Subcutaneous adipose tissue (tissue), 4 donors: ENCODE measurements around the gene KCNK3. TPM values are rescaled to one million over a fixed set of nuclear protein-coding genes. Genes with fewer than 3 reads are reported as not detected.

ENCODE experiments used
- total RNA-seq, 4 donors: library from RNA; depleted of rRNA; stranded (reverse); fragments of >200 nt; gene quantifications; one replicate each; pipeline ENCODE4 v1.1.0, GENCODE V29; 2016
- TF ChIP-seq, protein P1 (sequence below): fragments of 450-650 bp; IDR thresholded peaks from one replicate; pipeline ENCODE4 v1.5.1; 2016; ENCODE audit warnings: low read depth, mild to moderate bottlenecking, control low read depth, antibody characterized with exemption, moderate library complexity

The KCNK3 gene
- total RNA-seq, 4 donors from 2014 or later: 1.8 to 5.7 (median 4.5) TPM

DNA sequence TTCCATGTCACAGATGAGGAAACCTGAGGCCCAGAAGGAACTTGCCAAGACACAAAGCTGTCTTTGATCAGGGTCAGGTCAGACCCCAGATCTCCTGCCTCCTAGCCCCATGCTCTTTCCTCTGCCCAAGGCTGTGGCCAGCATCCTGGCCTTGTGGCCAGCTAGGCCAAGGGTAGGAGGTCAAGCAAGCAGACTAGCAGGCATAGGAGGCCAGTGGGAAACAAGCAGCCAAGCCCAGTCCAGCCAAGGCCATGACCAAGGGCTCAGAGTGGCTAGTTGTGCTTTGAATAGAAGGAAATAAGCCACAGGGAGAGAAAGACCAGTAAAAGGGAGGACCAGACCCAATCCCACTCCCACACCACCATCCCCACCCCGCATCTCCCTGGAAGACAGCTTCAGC, 30.4 kb downstream of the KCNK3 start:
- TF ChIP-seq, protein P1, sequence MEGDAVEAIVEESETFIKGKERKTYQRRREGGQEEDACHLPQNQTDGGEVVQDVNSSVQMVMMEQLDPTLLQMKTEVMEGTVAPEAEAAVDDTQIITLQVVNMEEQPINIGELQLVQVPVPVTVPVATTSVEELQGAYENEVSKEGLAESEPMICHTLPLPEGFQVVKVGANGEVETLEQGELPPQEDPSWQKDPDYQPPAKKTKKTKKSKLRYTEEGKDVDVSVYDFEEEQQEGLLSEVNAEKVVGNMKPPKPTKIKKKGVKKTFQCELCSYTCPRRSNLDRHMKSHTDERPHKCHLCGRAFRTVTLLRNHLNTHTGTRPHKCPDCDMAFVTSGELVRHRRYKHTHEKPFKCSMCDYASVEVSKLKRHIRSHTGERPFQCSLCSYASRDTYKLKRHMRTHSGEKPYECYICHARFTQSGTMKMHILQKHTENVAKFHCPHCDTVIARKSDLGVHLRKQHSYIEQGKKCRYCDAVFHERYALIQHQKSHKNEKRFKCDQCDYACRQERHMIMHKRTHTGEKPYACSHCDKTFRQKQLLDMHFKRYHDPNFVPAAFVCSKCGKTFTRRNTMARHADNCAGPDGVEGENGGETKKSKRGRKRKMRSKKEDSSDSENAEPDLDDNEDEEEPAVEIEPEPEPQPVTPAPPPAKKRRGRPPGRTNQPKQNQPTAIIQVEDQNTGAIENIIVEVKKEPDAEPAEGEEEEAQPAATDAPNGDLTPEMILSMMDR: no peak

DNA sequence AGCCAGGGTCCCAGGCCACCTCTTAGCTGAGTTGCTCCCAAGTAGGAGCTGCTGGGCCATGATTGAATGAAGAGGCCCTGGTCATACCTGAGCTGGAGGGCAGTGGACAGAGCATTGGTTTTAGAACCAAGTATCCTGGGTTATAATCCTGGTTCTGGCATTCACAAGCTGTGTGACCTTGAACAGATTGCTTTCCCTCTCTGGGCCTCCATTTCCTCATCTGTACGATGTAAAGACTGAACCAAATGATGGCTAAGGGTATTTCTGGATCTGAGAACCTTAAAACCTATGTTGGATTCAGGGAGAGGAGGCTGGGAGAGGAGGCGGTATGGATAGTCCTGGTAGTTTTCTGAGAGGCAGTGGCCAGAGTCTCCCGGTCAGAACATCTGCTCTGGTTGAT, 31.0 kb downstream of the KCNK3 start:
- TF ChIP-seq, protein P1: no peak

DNA sequence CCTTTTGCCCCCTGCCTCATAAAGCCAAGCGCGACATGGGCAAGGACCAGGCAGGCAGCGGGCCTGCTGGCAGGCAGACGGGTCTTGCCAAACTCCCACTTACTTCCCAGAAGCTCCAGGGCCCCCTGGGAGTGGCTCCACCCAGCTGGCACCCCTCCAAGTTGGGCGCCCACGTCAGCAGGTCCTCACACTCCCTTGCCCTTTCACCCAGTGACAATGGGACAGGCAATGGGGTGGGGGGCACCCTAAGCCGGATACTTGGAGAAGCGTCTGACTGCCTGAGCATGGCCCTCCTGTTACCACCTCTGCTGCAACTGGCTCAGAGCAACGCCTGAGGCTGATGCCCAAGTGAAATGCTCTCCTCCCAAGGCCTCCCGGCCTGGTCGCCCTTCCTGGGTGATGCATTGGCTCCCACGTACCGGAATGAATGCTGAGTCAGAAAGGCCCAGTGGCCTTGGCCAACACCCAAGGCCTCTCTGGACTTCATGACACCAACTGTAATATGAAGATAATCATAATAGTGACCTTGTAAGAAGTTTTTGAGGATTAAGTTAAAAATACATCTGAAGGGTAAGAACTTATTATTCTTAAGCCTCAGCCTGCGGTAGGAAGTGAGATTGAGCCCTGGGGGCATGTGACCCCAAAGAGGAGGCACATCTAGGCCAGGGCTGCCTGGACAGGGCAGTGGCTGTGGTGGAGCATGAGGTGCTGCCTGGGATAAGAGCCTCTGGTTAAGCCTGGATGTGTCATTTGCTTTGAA, 31.6 kb downstream of the KCNK3 start:
- TF ChIP-seq, protein P1: no peak

DNA sequence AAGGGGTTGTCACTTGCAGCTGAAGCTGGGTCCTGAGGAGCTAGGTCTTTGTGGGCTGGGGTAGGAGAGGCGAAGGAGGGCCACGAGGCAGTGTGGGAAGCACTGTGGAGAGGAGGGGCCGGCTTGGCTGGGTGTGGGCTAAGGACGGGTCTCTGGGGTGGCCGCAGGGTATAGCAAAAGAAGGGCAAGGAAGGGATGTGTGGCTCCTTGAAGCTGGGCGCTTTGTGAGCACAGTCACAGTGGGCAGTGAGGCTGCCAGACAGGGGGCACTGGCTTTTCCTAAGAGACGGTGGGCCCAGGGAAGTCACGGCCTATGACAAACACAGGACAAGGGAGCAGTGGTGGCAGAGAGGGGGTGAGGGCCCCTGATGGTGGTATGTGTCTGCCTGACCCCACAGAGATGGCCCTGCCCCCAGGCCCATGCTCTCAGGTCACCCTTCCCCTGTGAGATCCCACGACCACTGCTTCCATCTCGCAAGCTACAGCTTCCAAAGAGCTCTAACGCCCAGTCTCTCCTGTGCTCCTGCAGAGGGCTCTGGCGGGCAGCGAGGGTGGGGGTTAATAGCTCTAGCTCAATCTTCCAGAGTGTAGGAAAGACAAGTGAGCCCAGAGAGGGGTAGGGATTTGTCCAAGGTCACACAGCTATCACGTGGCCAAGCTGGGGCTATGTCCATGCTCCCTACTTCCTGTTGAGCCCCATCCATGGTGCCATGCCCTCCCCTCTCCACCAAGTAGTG, 32.4 kb downstream of the KCNK3 start:
- TF ChIP-seq, protein P1: no peak

DNA sequence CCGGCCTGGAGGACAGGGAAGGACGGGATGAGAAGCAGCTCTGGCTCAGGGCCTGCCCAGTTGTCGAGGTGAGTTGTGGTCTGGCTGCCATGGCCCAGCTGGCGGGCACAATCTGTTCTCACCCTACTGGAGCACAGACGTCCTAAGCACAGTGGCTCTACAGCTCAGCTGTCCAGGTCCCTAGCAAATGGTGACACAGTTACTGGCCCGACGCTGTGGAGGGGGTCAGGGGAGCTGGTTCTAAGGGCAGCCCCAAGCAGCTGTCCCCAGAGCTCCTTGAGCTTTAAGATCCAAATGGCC, 32.9 kb downstream of the KCNK3 start:
- TF ChIP-seq, protein P1: no peak

DNA sequence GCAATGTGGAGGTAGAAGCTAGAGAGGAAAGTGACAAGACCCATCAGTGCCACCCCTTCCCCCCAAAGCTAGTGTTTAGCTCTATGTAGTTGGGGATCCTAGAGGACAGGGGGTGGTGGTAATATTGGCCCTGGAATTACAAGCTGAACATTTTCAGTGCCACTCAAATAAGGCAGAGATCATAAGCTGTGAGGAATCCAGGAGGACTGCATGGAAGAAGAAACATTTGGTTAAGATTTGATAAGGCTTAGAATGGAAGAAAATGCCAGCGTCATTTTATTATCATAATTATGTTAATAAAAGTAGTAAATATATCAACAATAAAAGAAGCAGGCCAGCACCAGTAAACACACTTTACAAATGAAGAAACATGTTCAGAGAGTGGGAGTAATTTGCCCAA, 33.7 kb downstream of the KCNK3 start:
- TF ChIP-seq, protein P1: no peak

DNA sequence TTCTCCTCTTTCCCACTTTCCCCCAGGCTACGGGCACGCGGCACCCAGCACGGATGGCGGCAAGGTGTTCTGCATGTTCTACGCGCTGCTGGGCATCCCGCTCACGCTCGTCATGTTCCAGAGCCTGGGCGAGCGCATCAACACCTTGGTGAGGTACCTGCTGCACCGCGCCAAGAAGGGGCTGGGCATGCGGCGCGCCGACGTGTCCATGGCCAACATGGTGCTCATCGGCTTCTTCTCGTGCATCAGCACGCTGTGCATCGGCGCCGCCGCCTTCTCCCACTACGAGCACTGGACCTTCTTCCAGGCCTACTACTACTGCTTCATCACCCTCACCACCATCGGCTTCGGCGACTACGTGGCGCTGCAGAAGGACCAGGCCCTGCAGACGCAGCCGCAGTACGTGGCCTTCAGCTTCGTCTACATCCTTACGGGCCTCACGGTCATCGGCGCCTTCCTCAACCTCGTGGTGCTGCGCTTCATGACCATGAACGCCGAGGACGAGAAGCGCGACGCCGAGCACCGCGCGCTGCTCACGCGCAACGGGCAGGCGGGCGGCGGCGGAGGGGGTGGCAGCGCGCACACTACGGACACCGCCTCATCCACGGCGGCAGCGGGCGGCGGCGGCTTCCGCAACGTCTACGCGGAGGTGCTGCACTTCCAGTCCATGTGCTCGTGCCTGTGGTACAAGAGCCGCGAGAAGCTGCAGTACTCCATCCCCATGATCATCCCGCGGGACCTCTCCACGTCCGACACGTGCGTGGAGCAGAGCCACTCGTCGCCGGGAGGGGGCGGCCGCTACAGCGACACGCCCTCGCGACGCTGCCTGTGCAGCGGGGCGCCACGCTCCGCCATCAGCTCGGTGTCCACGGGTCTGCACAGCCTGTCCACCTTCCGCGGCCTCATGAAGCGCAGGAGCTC, 35.4 kb downstream of the KCNK3 start:
- TF ChIP-seq, protein P1: no peak
